ENCODE data around the gene HDC. TPM values are rescaled to one million over a fixed set of nuclear protein-coding genes. Genes with fewer than 3 reads are reported as not detected.

HDC gene
- total RNA-seq, 1 experiment from 2014 or later, result not detected

DNA sequence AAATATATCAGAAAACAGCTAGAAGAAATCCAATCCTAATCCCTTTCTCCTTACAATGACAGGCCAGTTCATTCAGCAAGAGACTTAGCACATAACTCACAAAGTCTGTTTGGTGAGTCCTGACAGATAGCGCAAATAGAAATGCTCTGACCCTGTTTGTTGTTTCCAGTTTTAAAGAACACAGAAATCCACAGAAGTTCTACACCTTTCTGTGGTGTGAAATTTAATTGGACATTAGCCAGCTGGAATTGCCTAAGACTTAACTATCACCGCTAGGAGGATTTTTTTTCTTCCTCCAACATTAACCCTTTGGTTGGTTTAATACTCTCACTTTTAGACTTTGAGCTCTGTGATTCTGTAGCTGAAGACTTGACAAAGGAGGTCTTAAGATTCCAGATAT is 30.8 kb downstream of the HDC start:
- no peak for DNase-seq (ENCODE audit: low read depth)

DNA sequence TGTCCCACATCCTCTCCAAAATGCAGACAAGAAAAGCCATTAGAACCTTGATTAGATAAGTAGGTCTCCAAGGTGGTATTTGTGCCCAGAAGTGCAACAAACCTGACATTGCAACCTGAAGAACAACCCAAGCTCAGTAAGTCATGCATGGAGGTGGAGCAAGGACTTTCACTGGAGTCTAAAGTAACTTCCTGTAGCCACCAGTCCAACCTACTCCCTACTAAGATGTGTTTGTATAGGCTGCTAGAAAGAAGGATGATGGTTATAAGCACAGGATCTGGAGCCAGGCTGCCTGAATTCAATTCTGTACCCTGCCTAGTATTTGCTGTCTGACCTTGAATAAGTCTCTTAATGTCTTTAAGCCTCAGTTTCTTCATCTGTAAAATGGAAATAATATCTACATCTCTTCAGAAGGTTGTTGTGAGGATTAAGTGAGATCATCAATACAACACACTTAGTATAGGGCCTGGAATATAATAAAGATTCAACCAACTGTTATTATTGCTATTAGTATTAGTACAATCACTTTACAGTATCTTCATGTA is 32.3 kb downstream of the HDC start:
- in situ Hi-C loops (cut with HindIII; ENCODE audit: low pct_unique_long_range_greater_than_20kb, low sequenced_read_pairs), result no loop called here
- no peak for DNase-seq (ENCODE audit: low read depth)

More for the DNA sequence above, 30.8 kb downstream of the HDC start:
- in situ Hi-C loops (cut with HindIII; ENCODE audit: low pct_unique_long_range_greater_than_20kb, low sequenced_read_pairs), result no loop called here

DNA sequence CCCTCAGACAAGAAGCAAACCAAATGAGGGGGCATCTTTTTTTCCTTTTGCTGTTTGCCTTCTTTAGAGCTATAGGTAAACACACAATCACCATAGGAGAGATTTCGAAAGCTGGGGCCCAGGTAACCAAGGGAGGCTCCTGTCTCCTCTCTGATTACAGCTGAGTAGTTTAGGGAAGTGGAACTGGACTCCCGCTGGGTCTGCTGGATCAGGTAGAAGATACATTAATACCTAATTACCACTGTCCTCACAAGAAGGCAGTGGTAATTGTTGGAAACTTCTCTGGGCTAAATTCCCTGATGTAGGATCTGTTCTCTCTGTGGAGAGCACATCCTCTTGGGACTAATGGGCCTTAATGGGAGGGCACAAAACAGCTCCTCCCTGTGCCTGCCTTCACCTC is 32.7 kb downstream of the HDC start:
- DNase-seq (ENCODE audit: low read depth), result no peak
- in situ Hi-C loops (cut with HindIII; ENCODE audit: low pct_unique_long_range_greater_than_20kb, low sequenced_read_pairs), result no loop called here

DNA sequence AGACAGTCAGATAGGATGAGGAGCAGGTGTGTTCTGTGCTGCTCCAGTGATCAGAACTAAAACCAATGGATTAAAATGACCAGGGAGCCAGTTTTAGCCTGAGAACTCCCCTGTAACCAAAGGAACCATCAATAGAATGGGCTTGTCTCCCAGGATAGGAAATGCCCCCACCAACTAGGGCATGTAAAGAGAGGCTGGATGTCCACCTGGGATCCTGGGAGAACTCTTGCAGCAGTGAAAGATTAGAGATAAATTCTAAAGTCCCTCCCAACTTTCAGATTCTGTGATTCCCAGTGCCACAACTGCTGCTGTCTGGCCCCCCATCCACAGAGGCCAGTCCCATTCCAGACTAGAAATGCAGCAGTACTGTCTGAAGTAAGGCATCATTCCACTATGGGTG is 33.8 kb downstream of the HDC start:
- in situ Hi-C loops (cut with HindIII; ENCODE audit: low pct_unique_long_range_greater_than_20kb, low sequenced_read_pairs), result no loop called here
- no peak for DNase-seq (ENCODE audit: low read depth)

DNA sequence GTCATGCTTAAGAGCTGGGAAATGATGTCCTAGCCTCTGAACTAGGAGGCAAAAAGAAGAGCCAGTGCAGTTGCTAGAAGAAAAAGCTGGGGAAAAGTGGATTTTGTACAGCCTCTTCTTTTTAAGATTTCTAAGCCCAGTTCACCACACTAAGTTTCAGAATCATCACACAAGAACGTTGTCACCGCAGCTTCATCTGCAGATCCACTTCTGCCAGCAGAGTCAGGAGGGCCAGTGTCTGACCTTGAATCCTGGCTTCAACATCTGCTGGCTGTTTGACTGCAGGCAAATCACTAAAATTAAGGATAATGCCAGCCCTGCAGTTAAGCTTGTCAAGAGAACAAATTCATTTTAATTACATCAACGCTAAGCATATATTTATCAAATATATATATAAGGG is 36.2 kb downstream of the HDC start:
- no peak for DNase-seq (ENCODE audit: low read depth)
- in situ Hi-C loops (cut with HindIII; ENCODE audit: low pct_unique_long_range_greater_than_20kb, low sequenced_read_pairs), result no loop called here

DNA sequence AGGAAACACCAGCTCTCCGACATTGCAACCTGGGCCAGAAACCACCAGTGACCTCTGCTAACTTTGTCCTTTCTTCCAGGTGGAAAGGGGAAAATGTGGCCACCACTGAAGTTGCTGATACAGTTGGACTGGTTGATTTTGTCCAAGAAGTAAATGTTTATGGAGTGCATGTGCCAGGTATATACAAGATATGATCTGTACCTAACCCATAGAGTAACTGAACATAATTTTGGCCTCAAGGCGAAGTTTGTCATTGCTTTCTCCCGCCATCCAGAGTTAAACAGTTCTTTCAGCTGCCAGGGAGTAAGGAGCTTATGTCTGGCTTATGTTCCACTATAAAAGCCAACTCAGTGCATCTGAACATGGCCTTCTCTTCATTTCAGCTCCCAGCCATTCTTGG is 36.7 kb downstream of the HDC start:
- in situ Hi-C loops (cut with HindIII; ENCODE audit: low pct_unique_long_range_greater_than_20kb, low sequenced_read_pairs), result no loop called here
- no peak for DNase-seq (ENCODE audit: low read depth)

DNA sequence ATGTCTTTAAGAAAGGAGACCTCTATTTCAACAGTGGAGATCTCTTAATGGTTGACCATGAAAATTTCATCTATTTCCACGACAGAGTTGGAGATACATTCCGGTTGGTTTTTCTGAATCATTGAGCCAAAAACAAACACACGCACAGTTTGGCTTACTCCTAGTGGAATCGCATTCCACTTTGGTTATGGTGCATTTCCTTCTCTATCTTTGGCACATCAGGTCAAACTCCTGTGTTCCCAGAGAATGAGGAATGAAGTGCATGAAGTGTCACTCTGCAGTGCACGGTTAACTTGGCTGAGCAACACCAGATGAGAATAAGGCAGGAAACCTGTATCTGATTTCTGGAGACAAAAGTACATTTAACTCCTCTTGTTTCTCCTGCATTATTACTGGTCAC is 38.5 kb downstream of the HDC start:
- peak; percentile 67 for DNase-seq (ENCODE audit: low read depth)
- in situ Hi-C loops (cut with HindIII; ENCODE audit: low pct_unique_long_range_greater_than_20kb, low sequenced_read_pairs), result no loop called here

DNA sequence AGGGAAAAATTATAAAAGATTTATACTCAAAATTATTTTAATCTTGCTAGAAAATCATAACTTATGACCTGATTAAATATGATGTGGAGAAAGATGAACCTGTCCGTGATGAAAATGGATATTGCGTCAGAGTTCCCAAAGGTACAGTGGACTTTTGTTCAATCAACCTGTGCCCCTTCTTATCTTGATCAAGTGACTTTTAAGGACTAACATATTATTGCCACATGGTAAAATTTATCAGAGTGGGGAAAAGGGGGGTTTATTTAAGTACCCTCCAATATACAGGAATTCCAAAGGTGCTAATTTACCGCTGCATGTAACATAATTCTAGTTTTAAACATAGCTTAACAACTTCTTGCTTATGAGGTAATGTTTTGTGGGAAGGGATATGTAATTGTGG is 39.6 kb downstream of the HDC start:
- in situ Hi-C loops (cut with HindIII; ENCODE audit: low pct_unique_long_range_greater_than_20kb, low sequenced_read_pairs), result no loop called here
- no peak for DNase-seq (ENCODE audit: low read depth)

DNA sequence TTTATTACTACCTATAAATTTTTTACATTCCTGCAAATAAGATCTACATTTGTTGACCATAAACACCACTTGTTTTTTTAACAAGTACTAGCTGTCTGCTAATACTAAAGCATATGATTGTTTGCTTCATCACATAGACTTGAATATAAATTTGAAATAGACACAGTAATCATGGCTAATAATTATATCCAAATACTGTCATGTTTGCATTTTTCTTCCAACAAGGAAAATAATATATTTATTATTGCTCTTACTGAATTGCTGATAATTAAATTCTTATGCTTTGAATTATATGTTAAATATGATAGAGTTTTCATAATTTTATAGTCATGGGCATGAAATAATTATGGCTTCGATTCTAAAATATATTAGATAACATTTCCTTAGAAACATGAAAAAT is 40.5 kb downstream of the HDC start:
- DNase-seq (ENCODE audit: low read depth), result no peak
- in situ Hi-C loops (cut with HindIII; ENCODE audit: low pct_unique_long_range_greater_than_20kb, low sequenced_read_pairs), result no loop called here

DNA sequence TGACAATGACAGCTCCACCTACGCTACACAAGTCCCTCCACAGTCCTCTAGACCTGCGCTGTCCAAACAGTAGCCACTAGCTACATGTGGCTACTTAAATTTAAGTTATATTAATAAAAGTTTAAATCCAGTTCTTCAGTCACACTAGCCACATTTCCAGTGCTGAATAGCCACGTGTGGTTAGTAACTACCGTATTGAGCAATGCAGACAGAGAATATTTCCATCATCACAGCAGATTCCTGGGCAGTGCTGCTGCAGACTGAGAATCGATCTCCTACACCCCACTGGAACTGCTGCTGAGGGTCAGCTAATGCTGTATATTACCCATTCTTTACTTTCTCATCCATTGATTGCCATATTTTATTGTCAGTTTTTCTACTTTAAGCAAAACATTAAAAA is 40.9 kb downstream of the HDC start:
- in situ Hi-C loops (cut with HindIII; ENCODE audit: low pct_unique_long_range_greater_than_20kb, low sequenced_read_pairs), result no loop called here
- no peak for DNase-seq (ENCODE audit: low read depth)

DNA sequence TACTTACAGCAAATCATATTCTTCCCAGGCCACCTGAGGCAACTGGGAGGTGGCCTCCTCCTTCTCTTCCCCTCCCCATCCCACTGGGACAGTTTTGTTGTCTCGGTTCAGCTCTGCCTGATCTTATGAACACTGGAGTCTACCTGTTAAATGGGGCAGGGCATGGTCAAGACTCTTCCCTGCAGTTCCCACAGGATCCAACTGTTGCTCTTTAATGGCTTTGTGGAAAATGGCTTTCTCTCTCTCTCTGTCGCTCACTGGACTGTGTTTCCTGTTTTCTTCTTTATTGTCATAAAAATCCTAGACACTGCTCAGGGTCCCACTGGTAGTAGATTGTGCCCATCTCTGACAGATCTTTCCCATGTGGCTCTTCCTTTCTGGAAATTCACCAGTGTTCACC is 43.3 kb downstream of the HDC start:
- no peak for DNase-seq (ENCODE audit: low read depth)
- in situ Hi-C loops (cut with HindIII; ENCODE audit: low pct_unique_long_range_greater_than_20kb, low sequenced_read_pairs), result no loop called here

DNA sequence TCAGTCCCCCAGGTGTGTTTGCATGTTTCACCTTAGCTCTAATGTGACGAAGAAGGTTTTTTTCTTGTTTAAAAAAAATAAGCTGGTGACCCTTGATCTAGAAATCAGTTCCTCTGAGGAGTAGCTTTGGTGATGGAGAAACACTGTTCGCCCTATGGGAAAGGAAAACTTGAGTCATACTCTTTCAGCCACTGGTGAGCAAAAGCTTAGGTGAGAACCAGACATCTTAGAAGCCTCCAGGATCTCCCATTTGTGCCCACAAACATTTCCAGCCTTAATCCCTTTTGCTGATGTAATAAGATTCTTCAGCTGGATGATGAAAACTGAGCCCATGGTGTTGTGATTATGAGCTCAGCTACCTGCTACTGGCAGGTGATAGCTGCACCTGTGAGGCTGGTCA is 45.7 kb downstream of the HDC start:
- in situ Hi-C loops (cut with HindIII; ENCODE audit: low pct_unique_long_range_greater_than_20kb, low sequenced_read_pairs), result no loop called here
- DNase-seq (ENCODE audit: low read depth), result no peak

DNA sequence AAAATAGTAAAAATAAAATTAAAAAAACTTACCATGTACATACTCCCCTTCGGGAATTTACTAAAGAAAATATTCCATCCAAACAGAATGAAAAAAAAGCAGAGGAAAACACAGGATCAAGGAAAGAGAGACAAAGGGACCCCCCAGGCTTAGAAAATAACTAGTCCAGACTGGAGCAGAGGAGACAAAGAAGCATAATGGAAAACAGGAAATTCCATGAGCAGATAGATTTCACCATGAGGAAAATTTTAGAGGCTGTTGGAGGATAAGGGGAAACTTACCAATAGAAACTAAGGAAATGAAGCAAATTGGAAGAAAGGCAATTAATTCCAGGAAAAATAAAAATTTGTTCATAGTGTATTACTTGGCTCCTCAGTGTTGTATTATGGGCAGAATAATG is 46.8 kb downstream of the HDC start:
- DNase-seq (ENCODE audit: low read depth), result no peak
- in situ Hi-C loops (cut with HindIII; ENCODE audit: low pct_unique_long_range_greater_than_20kb, low sequenced_read_pairs), result no loop called here

DNA sequence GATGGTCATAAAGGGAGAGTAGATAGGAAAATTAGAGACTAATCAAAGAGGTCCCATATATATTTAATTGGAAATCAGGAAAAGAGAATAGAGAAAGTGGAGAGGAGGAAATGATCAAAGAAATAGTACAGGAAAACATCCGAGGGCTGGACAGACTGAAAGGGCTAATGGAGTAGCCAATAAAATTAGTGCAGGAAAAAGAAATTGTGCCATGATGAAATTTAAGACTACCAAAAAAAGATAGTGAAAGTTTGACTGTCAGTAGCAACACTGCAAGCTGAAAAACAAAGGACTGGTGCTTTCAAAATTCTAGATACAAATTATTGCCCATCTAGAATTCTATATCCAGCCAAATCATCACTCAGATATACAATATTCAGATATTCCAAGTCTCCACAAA is 47.2 kb downstream of the HDC start:
- in situ Hi-C loops (cut with HindIII; ENCODE audit: low pct_unique_long_range_greater_than_20kb, low sequenced_read_pairs), result no loop called here
- DNase-seq (ENCODE audit: low read depth), result no peak

DNA sequence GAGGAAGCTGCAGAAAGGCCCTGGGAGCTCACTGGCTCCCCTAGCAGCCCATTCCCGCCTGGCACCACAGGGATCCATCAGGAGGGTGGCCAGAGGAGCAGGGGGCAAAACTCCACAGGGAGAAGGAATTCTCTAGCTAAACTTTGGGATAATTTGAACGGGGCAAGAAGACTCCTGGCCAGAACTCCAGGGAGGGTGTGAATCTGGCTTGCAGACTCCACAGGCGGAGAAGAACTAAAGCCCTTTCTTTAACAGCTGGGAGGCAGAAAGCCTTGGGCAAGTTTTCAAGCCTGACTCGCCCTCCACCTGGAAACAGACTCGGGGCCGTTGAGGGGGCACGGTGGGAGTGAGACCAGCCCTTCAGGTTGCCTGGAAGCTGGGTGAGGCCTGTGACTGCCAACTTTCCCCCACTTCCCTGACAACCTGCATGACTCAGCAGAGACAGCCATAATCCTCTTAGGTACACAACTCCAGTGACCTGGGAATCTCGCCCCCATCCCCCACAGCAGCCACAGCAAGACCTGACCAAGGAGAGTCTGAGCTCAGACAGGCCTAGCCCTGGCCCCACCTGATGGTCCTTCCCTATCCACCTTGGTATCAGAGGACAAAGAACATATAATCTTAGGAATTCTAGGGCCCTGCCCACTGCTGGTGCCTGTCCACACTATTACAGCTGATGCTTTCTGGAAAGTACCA is 54.9 kb downstream of the HDC start:
- in situ Hi-C loops (cut with HindIII; ENCODE audit: low pct_unique_long_range_greater_than_20kb, low sequenced_read_pairs), result no loop called here
- DNase-seq (ENCODE audit: low read depth), result peak; percentile 38

DNA sequence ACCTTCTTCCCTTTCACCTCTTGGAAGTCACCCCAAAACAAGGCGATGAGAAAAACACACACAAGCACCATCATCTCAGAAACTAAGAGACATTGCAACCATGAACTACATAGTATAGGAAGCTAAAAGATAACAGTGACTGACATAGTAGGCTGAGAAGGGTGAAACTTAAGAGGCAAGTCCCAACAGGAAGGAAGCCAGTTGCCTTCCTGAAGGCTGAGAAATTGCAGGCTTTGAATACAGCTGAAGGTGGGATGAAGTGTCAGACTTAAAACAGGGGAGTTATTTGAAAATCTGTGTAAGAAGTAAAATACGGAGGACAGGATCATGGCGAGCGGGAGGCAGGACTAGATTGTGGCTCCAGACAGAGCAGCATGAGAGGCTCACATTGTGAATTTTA is 55.7 kb downstream of the HDC start:
- in situ Hi-C loops (cut with HindIII; ENCODE audit: low pct_unique_long_range_greater_than_20kb, low sequenced_read_pairs), result no loop called here

DNA sequence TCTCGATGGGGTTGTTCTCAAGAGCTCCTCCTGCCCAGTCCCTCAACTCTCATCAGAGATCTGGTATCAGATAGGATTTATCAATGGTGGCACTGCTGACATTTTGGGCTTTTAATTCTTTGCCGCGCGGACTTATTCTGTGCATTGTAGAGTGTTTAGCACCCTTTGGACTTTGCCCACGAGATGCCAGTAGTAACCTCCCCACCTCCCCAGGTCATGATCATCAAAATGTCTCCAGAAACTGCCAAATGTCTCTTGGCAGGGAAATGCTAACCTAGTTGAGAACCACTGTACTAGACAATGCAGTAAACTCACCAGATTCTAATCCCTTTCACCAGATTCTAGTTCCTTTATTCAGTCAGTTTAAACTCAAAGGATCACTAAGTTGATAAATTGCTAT is 59.5 kb downstream of the HDC start:
- DNase-seq (ENCODE audit: low read depth), result no peak
- in situ Hi-C loops (cut with HindIII; ENCODE audit: low pct_unique_long_range_greater_than_20kb, low sequenced_read_pairs), result no loop called here

More for the DNA sequence above, 55.7 kb downstream of the HDC start:
- DNase-seq (ENCODE audit: low read depth), result no peak

DNA sequence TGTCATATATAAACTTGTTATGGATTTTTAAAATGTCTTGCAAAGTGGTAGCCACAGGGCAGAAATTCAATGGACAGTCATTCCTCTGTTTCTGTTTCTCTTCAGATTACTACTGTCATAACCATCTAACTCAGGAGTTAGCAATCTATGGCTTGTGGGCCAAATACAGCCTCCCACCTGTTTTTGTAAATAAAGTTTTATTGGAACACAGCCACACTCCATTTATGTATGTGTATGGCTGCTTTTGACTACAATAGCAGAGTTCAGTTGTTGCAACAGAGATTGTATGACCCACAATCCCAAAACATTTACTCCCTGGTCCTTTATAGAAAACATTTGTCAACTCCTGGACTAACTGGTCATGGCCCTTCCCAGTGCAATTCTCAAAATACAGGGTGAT is 63.5 kb downstream of the HDC start:
- DNase-seq (ENCODE audit: low read depth), result no peak
- in situ Hi-C loops (cut with HindIII; ENCODE audit: low pct_unique_long_range_greater_than_20kb, low sequenced_read_pairs), result no loop called here

DNA sequence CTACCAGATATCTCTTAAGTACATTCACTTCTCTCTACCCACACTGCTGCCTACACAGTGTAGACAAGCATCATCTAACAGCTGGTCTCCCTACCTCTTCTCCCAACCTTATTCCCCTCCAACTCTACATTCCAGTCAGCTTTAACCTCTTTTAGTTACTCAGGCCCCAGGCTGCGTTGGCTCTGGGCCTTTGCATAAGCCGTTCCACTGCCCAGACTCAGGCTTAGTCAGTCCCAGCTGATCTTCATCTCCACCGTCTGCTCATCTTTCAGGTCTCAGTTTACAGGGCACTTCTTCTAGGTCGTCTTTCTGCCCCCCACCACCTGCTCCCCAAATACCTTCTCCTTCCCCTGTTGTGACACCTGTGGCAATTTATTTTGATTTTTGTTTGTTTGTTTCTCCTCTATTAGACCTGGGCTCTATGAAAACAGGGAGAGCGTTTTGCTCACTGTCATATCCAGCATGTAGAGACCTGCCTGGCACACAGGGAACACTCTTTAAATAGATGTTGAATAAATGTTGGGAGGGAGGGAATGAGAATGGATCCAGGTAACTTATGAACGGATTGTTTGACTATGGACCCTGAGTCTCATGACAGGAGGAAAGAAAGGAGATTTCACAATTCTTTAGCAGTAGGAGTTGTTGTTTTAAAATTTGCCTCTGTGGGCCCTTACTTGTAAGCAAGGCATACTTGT is 72.5 kb downstream of the HDC start:
- DNase-seq (ENCODE audit: low read depth), result no peak
- in situ Hi-C loops (cut with HindIII; ENCODE audit: low pct_unique_long_range_greater_than_20kb, low sequenced_read_pairs), result no loop called here

DNA sequence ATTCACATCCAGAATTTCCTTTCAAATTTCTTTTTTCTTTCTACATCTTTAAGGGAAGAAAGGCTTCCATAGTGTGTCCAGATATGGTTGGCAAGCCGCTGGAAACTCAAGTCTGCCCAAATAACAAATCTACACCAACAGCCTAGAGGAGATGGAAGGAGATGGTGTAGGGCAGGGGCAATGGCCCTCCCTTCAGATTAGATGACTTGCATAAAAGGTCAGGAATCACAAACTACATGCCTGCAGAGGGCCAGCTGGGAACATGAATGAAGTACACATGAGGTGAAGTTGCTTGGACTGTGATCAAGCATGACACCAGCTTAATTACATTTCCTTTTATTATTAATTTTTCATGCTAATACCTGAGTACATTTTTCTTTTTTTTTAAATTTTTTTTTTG is 73.4 kb downstream of the HDC start:
- no peak for DNase-seq (ENCODE audit: low read depth)
- in situ Hi-C loops (cut with HindIII; ENCODE audit: low pct_unique_long_range_greater_than_20kb, low sequenced_read_pairs), result no loop called here
